GM18861 (cell line): ENCODE measurements around the gene SLIT3.

ENCODE experiments used
- ATAC-seq: cut with Tn5 transposase; IDR thresholded peaks from one replicate; pipeline ENCODE4 v1.9.1; 2021; ENCODE audit not compliant: unreplicated experiment

Gene SLIT3

GRCh38 chr5:169300468-169301385 is at the start of gene SLIT3:
SLIT3 (minus strand) TSS chr5:169301139; CDS start chr5:169300709, 430 bp downstream.
- no peak for ATAC-seq

GRCh38 chr5:169350016-169350415 is 49.1 kb upstream of the SLIT3 start:
- peak; percentile 71 for ATAC-seq

- ATAC-seq: no peak
Observed at GRCh38 chr5:169347786-169348185, 46.8 kb upstream of the SLIT3 start.

- ATAC-seq: no peak
Observed at GRCh38 chr5:169344629-169345028, 43.7 kb upstream of the SLIT3 start.

GRCh38 chr5:169343766-169344165 is 42.8 kb upstream of the SLIT3 start:
- ATAC-seq: no peak

GRCh38 chr5:169341556-169341955 is 40.6 kb upstream of the SLIT3 start:
- no peak for ATAC-seq

- ATAC-seq: peak; percentile 91
Observed at GRCh38 chr5:169339869-169340268, 38.9 kb upstream of the SLIT3 start.

- ATAC-seq: no peak
Observed at GRCh38 chr5:169336242-169336641, 35.3 kb upstream of the SLIT3 start.

GRCh38 chr5:169335806-169336205 is 34.9 kb upstream of the SLIT3 start:
- no peak for ATAC-seq

GRCh38 chr5:169333518-169333917 is 32.6 kb upstream of the SLIT3 start:
- ATAC-seq: no peak

GRCh38 chr5:169331292-169331852 is 30.4 kb upstream of the SLIT3 start:
- ATAC-seq: no peak

GRCh38 chr5:169328401-169328800 is 27.5 kb upstream of the SLIT3 start:
- no peak for ATAC-seq

GRCh38 chr5:169325273-169325672 is 24.3 kb upstream of the SLIT3 start:
- ATAC-seq: no peak

- ATAC-seq: no peak
Observed at GRCh38 chr5:169318556-169318955, 17.6 kb upstream of the SLIT3 start.

GRCh38 chr5:169307646-169308045 is 6.7 kb upstream of the SLIT3 start:
- no peak for ATAC-seq

GRCh38 chr5:169305366-169305765 is 4.4 kb upstream of the SLIT3 start:
- no peak for ATAC-seq

- ATAC-seq: no peak
Observed at GRCh38 chr5:169304175-169304574, 3.2 kb upstream of the SLIT3 start.

- ATAC-seq: no peak
Observed at GRCh38 chr5:169303119-169303515, 2.2 kb upstream of the SLIT3 start.

- peak; percentile 59 for ATAC-seq
Observed at GRCh38 chr5:169302491-169303118, 1.7 kb upstream of the SLIT3 start.

- no peak for ATAC-seq
Observed at GRCh38 chr5:169301986-169302385, 1.0 kb upstream of the SLIT3 start.

- ATAC-seq: no peak
Observed at GRCh38 chr5:169301386-169301934, 521 bp upstream of the SLIT3 start.
